IPS DF 6.9 (cell line): ENCODE measurements around the gene WRAP73.
"Not testable (repeated sequence)": the region's sequence is repeated elsewhere in the genome, so short reads cannot be mapped to it uniquely, and the experiment has no call there.

ENCODE experiments used
- DNase-seq: peaks from one replicate; pipeline ENCODE4 v3.0.0-alpha.2; 2013; ENCODE audit warnings: low read depth, low spot score
- H3K27ac ChIP-seq: one replicate; pipeline ENCODE4 v1.5.1; 2013; ENCODE audit warnings: low read length, control low read depth
- H3K27me3 ChIP-seq: 2 replicates; pipeline ENCODE4 v1.6.1; 2013; ENCODE audit warnings: mild to moderate bottlenecking, low read length; ENCODE audit not compliant: control insufficient read depth, insufficient read depth
- H3K36me3 ChIP-seq: 2 replicates; pipeline ENCODE4 v1.6.1; 2013; ENCODE audit warnings: low read length; ENCODE audit not compliant: control insufficient read depth, insufficient read depth
- H3K4me1 ChIP-seq: 2 replicates; pipeline ENCODE4 v1.6.1; 2013; ENCODE audit warnings: low read length; ENCODE audit not compliant: control insufficient read depth, insufficient read depth
- H3K4me3 ChIP-seq: 2 replicates; pipeline ENCODE4 v1.5.1; 2013; ENCODE audit warnings: mild to moderate bottlenecking, low read length
- H3K9me3 ChIP-seq: 2 replicates; pipeline ENCODE4 v1.6.1; 2013; ENCODE audit warnings: low read length, inconsistent platforms; ENCODE audit not compliant: control insufficient read depth, insufficient read depth
- WGBS: extraction: QIAGEN DNeasy Blood & Tissue Kit; methylation state at CpG from one replicate; pipeline ENCODE4 v1.1.7; 2013; ENCODE audit warnings: mixed read lengths, missing lambda C conversion rate; ENCODE audit not compliant: insufficient read length, insufficient coverage; 5-methylcytosine and 5-hydroxymethylcytosine counted together

The WRAP73 gene

GRCh38 chr1:3594706-3595377, 55.1 kb downstream of the WRAP73 start:
- no peak overlapping the region for H3K4me3 ChIP-seq
- peaks cover 14% of the 10 kb centered on the region for H3K4me1 ChIP-seq
- H3K27me3 ChIP-seq, result no peaks in the 10 kb centered on the region
- no peaks in the 10 kb centered on the region; the same call in 1 of the 2 replicates for H3K36me3 ChIP-seq
- no CpG with 5 or more reads among the region's 31 CpGs for WGBS
- no peak for DNase-seq
- H3K9me3 ChIP-seq, result no peaks in the 10 kb centered on the region
- H3K27ac ChIP-seq, result no peak overlapping the region

- no CpG with 5 or more reads among the region's 10 CpGs for WGBS
- peaks cover 14% of the 10 kb centered on the region for H3K4me1 ChIP-seq
- no peak overlapping the region for H3K27ac ChIP-seq
- H3K27me3 ChIP-seq, result no peaks in the 10 kb centered on the region
- no peaks in the 10 kb centered on the region for H3K9me3 ChIP-seq
- no peak for DNase-seq
- no peak overlapping the region for H3K4me3 ChIP-seq
- H3K36me3 ChIP-seq, result no peaks in the 10 kb centered on the region; the same call in 1 of the 2 replicates
Observed at GRCh38 chr1:3593745-3594144, 56.2 kb downstream of the WRAP73 start.

GRCh38 chr1:3593334-3593733, 56.6 kb downstream of the WRAP73 start:
- no peaks in the 10 kb centered on the region; the same call in 1 of the 2 replicates for H3K36me3 ChIP-seq
- no peak for DNase-seq
- no peaks in the 10 kb centered on the region for H3K27me3 ChIP-seq
- H3K4me1 ChIP-seq, result peaks cover 12% of the 10 kb centered on the region
- H3K9me3 ChIP-seq, result no peaks in the 10 kb centered on the region
- H3K4me3 ChIP-seq, result no peak overlapping the region
- H3K27ac ChIP-seq, result no peak overlapping the region
- no CpG with 5 or more reads among the region's 17 CpGs for WGBS

- Histone ChIP-seq H3K9me3 (no peaks in the 10 kb centered on the region), H3K36me3 (no peaks in the 10 kb centered on the region; the same call in 1 of the 2 replicates), H3K4me1 (peaks cover 9% of the 10 kb centered on the region), H3K4me3 (no peak overlapping the region), H3K27me3 (no peaks in the 10 kb centered on the region), H3K27ac (no peak overlapping the region)
- WGBS, result no CpG with 5 or more reads among the region's 33 CpGs
- no peak for DNase-seq
Observed at GRCh38 chr1:3590951-3591865, 58.7 kb downstream of the WRAP73 start.

GRCh38 chr1:3590139-3590763, 59.7 kb downstream of the WRAP73 start:
- Histone ChIP-seq H3K4me1 (peaks cover 9% of the 10 kb centered on the region), H3K27ac (no peak overlapping the region), H3K4me3 (no peak overlapping the region), H3K36me3 (peaks cover 5% of the 10 kb centered on the region; the same call in 1 of the 2 replicates), H3K9me3 (peaks cover 2% of the 10 kb centered on the region), H3K27me3 (no peaks in the 10 kb centered on the region)
- DNase-seq, result no peak
- WGBS, result no CpG with 5 or more reads among the region's 27 CpGs

GRCh38 chr1:3588395-3588794, 61.5 kb downstream of the WRAP73 start:
- Histone ChIP-seq H3K4me3 (no peak overlapping the region), H3K27me3 (no peaks in the 10 kb centered on the region), H3K4me1 (peaks cover 9% of the 10 kb centered on the region), H3K36me3 (0 out of 2 replicates have a peak, but pooled peaks cover 5% of the 10 kb centered on the region), H3K9me3 (peaks cover 2% of the 10 kb centered on the region), H3K27ac (no peak overlapping the region)
- DNase-seq, result no peak
- WGBS, result no CpG with 5 or more reads among the region's 5 CpGs

- no CpG with 5 or more reads among the region's 24 CpGs for WGBS
- 0 out of 2 replicates have a peak, but pooled peaks cover 5% of the 10 kb centered on the region for H3K36me3 ChIP-seq
- H3K27me3 ChIP-seq, result no peaks in the 10 kb centered on the region
- DNase-seq, result no peak
- H3K27ac ChIP-seq, result no peak overlapping the region
- H3K4me1 ChIP-seq, result peaks cover 6% of the 10 kb centered on the region
- no peak overlapping the region for H3K4me3 ChIP-seq
- peaks cover 2% of the 10 kb centered on the region for H3K9me3 ChIP-seq
Observed at GRCh38 chr1:3586986-3587759, 62.7 kb downstream of the WRAP73 start.

GRCh38 chr1:3585940-3586568, 63.8 kb downstream of the WRAP73 start:
- H3K4me1 ChIP-seq, result peaks cover 6% of the 10 kb centered on the region
- H3K27ac ChIP-seq, result no peak overlapping the region
- WGBS, result no CpG with 5 or more reads among the region's 19 CpGs

GRCh38 chr1:3585353-3585868, 64.5 kb downstream of the WRAP73 start:
- WGBS, result no CpG with 5 or more reads among the region's 6 CpGs
- not testable (repeated sequence) for DNase-seq, H3K4me3 ChIP-seq, H3K9me3 ChIP-seq, H3K27me3 ChIP-seq, H3K4me1 ChIP-seq, H3K36me3 ChIP-seq, H3K27ac ChIP-seq

More at GRCh38 chr1:3585940-3586568, 63.8 kb downstream of the WRAP73 start:
- 0 out of 2 replicates have a peak, but pooled peaks cover 5% of the 10 kb centered on the region for H3K36me3 ChIP-seq
- no peak overlapping the region for H3K4me3 ChIP-seq
- H3K27me3 ChIP-seq, result no peaks in the 10 kb centered on the region
- no peak for DNase-seq
- peaks cover 2% of the 10 kb centered on the region for H3K9me3 ChIP-seq
